Measurements from ENCODE around the gene PTPN4.

DNA sequence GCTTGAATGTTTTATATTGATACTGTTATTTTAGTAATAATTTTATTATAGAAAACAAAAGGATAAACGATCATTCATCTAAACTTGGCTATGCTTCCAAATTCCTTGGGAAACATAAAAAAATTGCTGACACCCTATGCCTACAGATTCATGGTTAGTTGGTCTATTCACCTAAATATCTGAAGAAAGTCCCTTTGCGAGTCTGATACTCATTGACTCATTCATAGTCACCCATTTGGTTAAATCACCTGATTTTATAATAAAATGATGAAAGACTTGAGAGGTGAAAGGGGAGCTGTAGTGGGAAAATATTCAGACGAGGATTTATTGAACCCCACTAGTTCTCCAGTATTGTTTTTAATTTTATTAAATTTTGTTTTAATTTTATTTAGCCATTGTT is 112.0 kb downstream of the PTPN4 start:
- no peak for TF ChIP-seq POLR2A (IDR thresholded peaks at IDR 0.05; ENCODE audit: low read depth, low read length)
- TF ChIP-seq, protein P1, sequence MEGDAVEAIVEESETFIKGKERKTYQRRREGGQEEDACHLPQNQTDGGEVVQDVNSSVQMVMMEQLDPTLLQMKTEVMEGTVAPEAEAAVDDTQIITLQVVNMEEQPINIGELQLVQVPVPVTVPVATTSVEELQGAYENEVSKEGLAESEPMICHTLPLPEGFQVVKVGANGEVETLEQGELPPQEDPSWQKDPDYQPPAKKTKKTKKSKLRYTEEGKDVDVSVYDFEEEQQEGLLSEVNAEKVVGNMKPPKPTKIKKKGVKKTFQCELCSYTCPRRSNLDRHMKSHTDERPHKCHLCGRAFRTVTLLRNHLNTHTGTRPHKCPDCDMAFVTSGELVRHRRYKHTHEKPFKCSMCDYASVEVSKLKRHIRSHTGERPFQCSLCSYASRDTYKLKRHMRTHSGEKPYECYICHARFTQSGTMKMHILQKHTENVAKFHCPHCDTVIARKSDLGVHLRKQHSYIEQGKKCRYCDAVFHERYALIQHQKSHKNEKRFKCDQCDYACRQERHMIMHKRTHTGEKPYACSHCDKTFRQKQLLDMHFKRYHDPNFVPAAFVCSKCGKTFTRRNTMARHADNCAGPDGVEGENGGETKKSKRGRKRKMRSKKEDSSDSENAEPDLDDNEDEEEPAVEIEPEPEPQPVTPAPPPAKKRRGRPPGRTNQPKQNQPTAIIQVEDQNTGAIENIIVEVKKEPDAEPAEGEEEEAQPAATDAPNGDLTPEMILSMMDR (IDR thresholded peaks at IDR 0.05; ENCODE audit: extremely low read depth in 1 of 2, insufficient read depth in 1 of 2, low read depth in 1 of 2, low read length in 2 of 2): no peak
- TF ChIP-seq POLR2AphosphoS5 (IDR thresholded peaks at IDR 0.05; ENCODE audit: insufficient read depth, low read depth, low read length): no peak
- TF ChIP-seq, protein P2, sequence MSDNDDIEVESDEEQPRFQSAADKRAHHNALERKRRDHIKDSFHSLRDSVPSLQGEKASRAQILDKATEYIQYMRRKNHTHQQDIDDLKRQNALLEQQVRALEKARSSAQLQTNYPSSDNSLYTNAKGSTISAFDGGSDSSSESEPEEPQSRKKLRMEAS (IDR thresholded peaks at IDR 0.05; ENCODE audit: insufficient read depth, insufficient read length): no peak
- TF ChIP-seq MYC (IDR thresholded peaks at IDR 0.05; ENCODE audit: low read depth, low read length): no peak
- TF ChIP-seq EZH2 (IDR thresholded peaks at IDR 0.05; ENCODE audit: borderline replicate concordance, low read depth, low read length, severe bottlenecking): no peak
- TF ChIP-seq JUN (IDR thresholded peaks at IDR 0.05; ENCODE audit: borderline replicate concordance, insufficient read depth, insufficient read length, low read depth): no peak
- TF ChIP-seq GATA2 (IDR thresholded peaks at IDR 0.05; ENCODE audit: insufficient read depth, insufficient read length, low read depth, low read length): no peak
- no peak for TF ChIP-seq FOS (IDR thresholded peaks at IDR 0.05; ENCODE audit: borderline replicate concordance, insufficient read depth, low read length)
